BJ (cell line): ENCODE data around the gene KCNQ5. TPM values are rescaled to one million over a fixed set of nuclear protein-coding genes. Genes with fewer than 3 reads are reported as not detected.
A peak's percentile ranks its signal among the peaks of the same experiment; 100 is the strongest.

Experiments used
- CTCF ChIA-PET: fragments of 350-600 bp; formaldehyde crosslinking; extraction: SDS; loops from one replicate; lab custom pipeline; 2021; ENCODE audit warnings: antibody characterized with exemption, inconsistent platforms; lab: Yijun Ruan, JAX
- POLR2A ChIA-PET: fragments of 300-600 bp; sonication (Branson Sonifier 250); formaldehyde crosslinking; extraction: SDS; loops from one replicate; lab custom pipeline; 2021; ENCODE audit warnings: antibody characterized with exemption; lab: Charles Lee
- DNase-seq: peaks from one replicate; pipeline ENCODE4 v3.0.0-alpha.2; 2011; ENCODE audit warnings: low read depth
- H3K27me3 ChIP-seq: 2 replicates; pipeline ENCODE4 v1.6.0; 2011; ENCODE audit warnings: low read length; ENCODE audit not compliant: control insufficient read depth, insufficient read depth
- H3K36me3 ChIP-seq: 2 replicates; pipeline ENCODE4 v1.5.1; 2011; ENCODE audit warnings: low read length; ENCODE audit not compliant: control insufficient read depth, insufficient read depth
- H3K4me3 ChIP-seq: 2 replicates; pipeline ENCODE4 v1.5.1; 2011; ENCODE audit warnings: low read depth, mild to moderate bottlenecking, control low read depth, low read length
- CTCF ChIP-seq: IDR thresholded peaks from 2 replicates; pipeline ENCODE4 v1.5.1; 2011; ENCODE audit warnings: low read depth, mild to moderate bottlenecking, control low read depth, inconsistent platforms, low read length, moderate library complexity; ENCODE audit not compliant: insufficient read depth
- polyA plus RNA-seq: library from polyadenylated mRNA; depleted of rRNA; stranded (reverse); fragments of >200 nt; gene quantifications from 2 replicates; pipeline ENCODE4 v1.2.3, GENCODE V29; 2011

Gene KCNQ5
- polyA plus RNA-seq, 1 experiment, result 1.4 TPM

DNA sequence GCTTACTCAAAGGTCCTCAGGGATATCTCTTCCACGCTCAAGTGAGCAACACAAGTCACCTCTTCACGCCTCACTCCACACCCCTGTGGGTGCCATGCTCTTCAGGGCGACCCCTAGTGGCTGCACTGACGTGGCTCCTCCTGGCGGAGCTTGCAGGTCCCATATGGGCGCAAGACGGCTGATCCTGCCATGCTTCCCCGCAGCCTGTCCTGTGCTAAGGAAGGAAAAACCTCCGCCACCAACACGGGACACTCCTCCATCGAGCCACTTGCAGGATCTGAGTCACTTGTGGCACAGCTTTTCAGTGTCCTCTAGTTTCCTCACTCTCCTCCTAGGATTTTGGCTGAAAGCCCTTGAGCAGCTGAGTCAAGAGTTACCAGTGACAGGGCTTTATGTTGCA lies 512.7 kb downstream of the KCNQ5 start:
- ChIA-PET POLR2A (no interaction called here), CTCF (interaction anchor here (0.6 to 4.0 kb wide), 4 partner anchors 514 to 1657 kb away, joined by 3 to 26 read pairs (median 5); no protein-coding TSS in a partner anchor)
- no peaks in the 10 kb centered on the region for H3K36me3 ChIP-seq

GRCh38 chr6:73139681-73140383 lies 518.0 kb downstream of the KCNQ5 start:
- DNase-seq, result no peak
- Histone ChIP-seq H3K36me3 (no peaks in the 10 kb centered on the region), H3K4me3 (no peak overlapping the region), H3K27me3 (no peaks in the 10 kb centered on the region)
- ChIA-PET CTCF (interaction anchor here (2.1 kb wide), 1 partner anchor 10 kb away, joined by 6 read pairs; no protein-coding TSS in a partner anchor), POLR2A (no interaction called here)
- no peak for TF ChIP-seq CTCF

More for the DNA sequence above, 512.7 kb downstream of the KCNQ5 start:
- peak; percentile 15; the same call in 1 of the 2 replicates for TF ChIP-seq CTCF
- H3K4me3 ChIP-seq, result no peak overlapping the region
- H3K27me3 ChIP-seq, result no peaks in the 10 kb centered on the region
- no peak for DNase-seq

- DNase-seq, result no peak
- TF ChIP-seq CTCF, result no peak
- ChIA-PET POLR2A (no interaction called here), CTCF (interaction anchor here (0.8 to 1.4 kb wide), 2 partner anchors 13 to 26 kb away, joined by 5 to 8 read pairs; no protein-coding TSS in a partner anchor)
- no peaks in the 10 kb centered on the region for H3K36me3 ChIP-seq
- H3K27me3 ChIP-seq, result no peaks in the 10 kb centered on the region
- H3K4me3 ChIP-seq, result no peak overlapping the region
Observed at GRCh38 chr6:73143551-73143950, 521.7 kb downstream of the KCNQ5 start.

DNA sequence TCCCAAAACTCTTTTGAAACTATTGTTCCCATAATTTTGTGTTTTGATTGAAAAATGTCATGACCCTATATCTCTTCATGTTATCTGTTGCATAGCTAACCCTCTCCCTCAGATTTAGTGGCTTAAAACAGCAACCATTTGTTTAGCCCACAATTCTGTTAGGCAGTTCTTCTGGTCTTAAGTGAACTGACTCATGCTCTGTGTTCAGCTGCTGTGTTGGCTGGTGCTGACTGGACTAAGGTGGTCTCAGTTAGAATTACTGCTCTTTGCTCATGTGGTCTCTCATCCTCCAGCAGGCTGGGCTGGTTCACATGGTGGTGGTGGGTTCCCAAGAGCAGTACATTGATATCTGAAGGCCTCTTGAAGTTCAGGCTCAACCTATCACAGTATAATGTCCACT lies 522.7 kb downstream of the KCNQ5 start:
- CTCF ChIA-PET, result no interaction called here
- Histone ChIP-seq H3K36me3 (no peaks in the 10 kb centered on the region), H3K27me3 (no peaks in the 10 kb centered on the region), H3K4me3 (no peak overlapping the region)
- POLR2A ChIA-PET, result no interaction called here
- no peak for TF ChIP-seq CTCF
- DNase-seq, result no peak

DNA sequence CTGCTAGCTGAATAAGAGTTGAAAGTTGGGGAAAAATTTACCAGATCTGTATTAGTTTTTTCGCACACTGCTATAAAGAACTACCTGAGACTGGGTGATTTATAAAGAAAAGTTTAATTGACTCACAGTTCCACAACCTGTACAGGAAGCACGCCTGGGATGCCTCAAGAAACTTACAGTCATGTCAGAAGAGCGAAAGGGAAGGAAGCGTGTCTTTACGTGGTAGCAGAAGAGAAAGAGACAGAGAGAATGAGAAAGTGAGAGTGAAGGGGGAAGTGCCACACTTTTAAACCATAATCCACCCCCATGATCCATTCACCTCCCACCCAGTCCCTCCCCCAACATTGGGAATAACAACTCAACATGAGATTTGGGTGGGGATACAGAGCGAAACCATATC lies 523.8 kb downstream of the KCNQ5 start:
- H3K36me3 ChIP-seq, result no peaks in the 10 kb centered on the region
- no peak for DNase-seq
- H3K27me3 ChIP-seq, result no peaks in the 10 kb centered on the region
- no peak overlapping the region for H3K4me3 ChIP-seq
- CTCF ChIA-PET, result no interaction called here
- POLR2A ChIA-PET, result no interaction called here
- TF ChIP-seq CTCF, result no peak
